Measurements from ENCODE around the gene RAPGEF3.

RAPGEF3 gene

DNA sequence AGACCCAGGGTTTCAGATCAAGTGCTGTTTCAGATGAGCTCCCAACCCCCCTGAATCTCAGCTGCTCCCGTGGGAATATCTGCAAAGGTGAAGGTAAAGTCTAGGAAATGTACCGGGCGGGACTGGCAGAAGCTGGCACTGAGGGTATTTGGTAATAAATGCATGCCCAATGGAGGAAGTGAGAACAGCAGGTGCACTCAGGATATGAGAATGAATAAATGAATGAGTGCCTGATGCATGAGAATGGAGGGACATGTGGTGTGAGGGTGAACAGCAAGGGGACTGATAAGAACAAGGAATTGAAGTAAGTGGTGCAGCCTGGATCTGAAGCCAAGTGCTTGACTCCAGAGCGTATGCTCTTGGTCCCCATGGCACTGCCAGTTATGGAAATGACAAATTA, 11.6 kb downstream of the RAPGEF3 start:
- Histone ChIP-seq H3K79me2 (ENCODE audit: insufficient read depth, low read length) (no peaks in the 10 kb centered on the region), H2AFZ (ENCODE audit: low read length) (no peak overlapping the region), H3K4me3 (ENCODE audit: low read length, poor library complexity, severe bottlenecking) (no peak overlapping the region), H3F3A (ENCODE audit: low read depth) (no peaks in the 10 kb centered on the region), H4K20me1 (ENCODE audit: insufficient read depth, low read length, poor library complexity, severe bottlenecking) (no peaks in the 10 kb centered on the region), H3K4me2 (ENCODE audit: low read depth, low read length, poor library complexity, severe bottlenecking) (no peak overlapping the region), H3K9me3 (ENCODE audit: insufficient read depth, low read depth, low read length) (no peaks in the 10 kb centered on the region), H3K27me3 (ENCODE audit: insufficient read depth, low read length, poor library complexity, severe bottlenecking) (no peaks in the 10 kb centered on the region), H3K4me1 (ENCODE audit: insufficient read depth, low read length, poor library complexity, severe bottlenecking) (peaks cover 4% of the 10 kb centered on the region), H3K36me3 (ENCODE audit: insufficient read depth, low read length) (peaks cover 3% of the 10 kb centered on the region; the same call in 1 of the 2 replicates), H3K9me2 (replicated peaks; ENCODE audit: low read depth, low read length) (no peaks in the 10 kb centered on the region), H3K9ac (ENCODE audit: low read depth, low read length, poor library complexity, severe bottlenecking) (no peak overlapping the region)
- TF ChIP-seq CTCF (conservative IDR thresholded peaks at IDR 0.05; ENCODE audit: low read length) (no peak), EZH2phosphoT487 (IDR thresholded peaks at IDR 0.05; ENCODE audit: borderline replicate concordance) (no peak)

DNA sequence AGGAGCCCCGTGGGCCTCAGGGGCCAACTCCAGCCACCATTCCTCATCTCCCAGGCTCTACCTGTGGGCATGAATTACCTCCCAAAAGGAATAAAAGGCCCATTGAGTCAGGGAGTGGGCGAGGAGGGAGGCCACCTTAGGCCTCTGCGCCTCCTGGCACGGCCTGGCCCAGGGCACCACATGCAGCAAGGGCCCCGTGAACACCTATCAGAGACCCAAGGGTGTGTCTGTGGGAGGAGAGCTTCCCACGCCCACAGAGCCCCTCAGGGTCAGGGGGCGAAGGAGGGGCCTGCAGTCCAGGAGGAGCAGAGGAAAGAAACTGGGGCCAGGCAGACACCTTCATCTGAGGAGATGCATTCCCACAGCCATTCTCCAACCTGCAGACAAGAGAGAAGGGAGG, 12.2 kb downstream of the RAPGEF3 start:
- Histone ChIP-seq H3K36me3 (ENCODE audit: insufficient read depth, low read length) (peaks cover 3% of the 10 kb centered on the region; the same call in 1 of the 2 replicates), H4K20me1 (ENCODE audit: insufficient read depth, low read length, poor library complexity, severe bottlenecking) (no peaks in the 10 kb centered on the region), H3K4me1 (ENCODE audit: insufficient read depth, low read length, poor library complexity, severe bottlenecking) (peaks cover 9% of the 10 kb centered on the region), H3K9me3 (ENCODE audit: insufficient read depth, low read depth, low read length) (no peaks in the 10 kb centered on the region), H3K4me2 (ENCODE audit: low read depth, low read length, poor library complexity, severe bottlenecking) (no peak overlapping the region), H3K27me3 (ENCODE audit: insufficient read depth, low read length, poor library complexity, severe bottlenecking) (no peaks in the 10 kb centered on the region), H3K79me2 (ENCODE audit: insufficient read depth, low read length) (no peaks in the 10 kb centered on the region), H2AFZ (ENCODE audit: low read length) (no peak overlapping the region), H3K9me2 (replicated peaks; ENCODE audit: low read depth, low read length) (no peaks in the 10 kb centered on the region), H3K9ac (ENCODE audit: low read depth, low read length, poor library complexity, severe bottlenecking) (no peak overlapping the region), H3K4me3 (ENCODE audit: low read length, poor library complexity, severe bottlenecking) (no peak overlapping the region), H3F3A (ENCODE audit: low read depth) (peaks cover 4% of the 10 kb centered on the region; the same call in 1 of the 2 replicates)
- no peak for TF ChIP-seq EZH2phosphoT487 (IDR thresholded peaks at IDR 0.05; ENCODE audit: borderline replicate concordance)
- TF ChIP-seq CTCF (conservative IDR thresholded peaks at IDR 0.05; ENCODE audit: low read length), result no peak

DNA sequence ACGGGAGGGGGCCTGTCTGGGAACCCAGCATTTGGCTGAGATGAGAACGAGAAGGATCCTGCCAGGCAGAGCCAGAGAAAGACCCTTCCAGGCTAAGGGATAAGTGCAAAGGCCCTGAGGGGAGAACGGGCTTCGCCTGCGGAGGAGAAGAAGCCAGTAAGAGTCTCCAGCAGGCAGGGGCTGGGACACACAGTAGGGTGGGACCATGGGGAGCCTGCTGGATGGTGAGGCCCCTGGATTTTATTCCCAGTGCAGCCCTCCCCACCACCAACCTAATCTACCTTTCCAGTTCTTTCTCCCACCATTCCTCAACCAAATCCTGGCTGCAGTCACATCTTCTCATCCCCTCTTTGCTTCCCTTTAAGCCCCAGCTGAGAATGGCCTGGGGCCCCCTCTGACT, 12.6 kb downstream of the RAPGEF3 start:
- Histone ChIP-seq H3K9ac (ENCODE audit: low read depth, low read length, poor library complexity, severe bottlenecking) (no peak overlapping the region), H3K79me2 (ENCODE audit: insufficient read depth, low read length) (no peaks in the 10 kb centered on the region), H3F3A (ENCODE audit: low read depth) (peaks cover 4% of the 10 kb centered on the region; the same call in 1 of the 2 replicates), H4K20me1 (ENCODE audit: insufficient read depth, low read length, poor library complexity, severe bottlenecking) (no peaks in the 10 kb centered on the region), H2AFZ (ENCODE audit: low read length) (no peak overlapping the region), H3K9me3 (ENCODE audit: insufficient read depth, low read depth, low read length) (no peaks in the 10 kb centered on the region), H3K36me3 (ENCODE audit: insufficient read depth, low read length) (peaks cover 3% of the 10 kb centered on the region; the same call in 1 of the 2 replicates), H3K4me1 (ENCODE audit: insufficient read depth, low read length, poor library complexity, severe bottlenecking) (peaks cover 11% of the 10 kb centered on the region), H3K4me3 (ENCODE audit: low read length, poor library complexity, severe bottlenecking) (no peak overlapping the region), H3K4me2 (ENCODE audit: low read depth, low read length, poor library complexity, severe bottlenecking) (no peak overlapping the region), H3K27me3 (ENCODE audit: insufficient read depth, low read length, poor library complexity, severe bottlenecking) (no peaks in the 10 kb centered on the region), H3K9me2 (replicated peaks; ENCODE audit: low read depth, low read length) (no peaks in the 10 kb centered on the region)
- TF ChIP-seq EZH2phosphoT487 (IDR thresholded peaks at IDR 0.05; ENCODE audit: borderline replicate concordance), result no peak
- no peak for TF ChIP-seq CTCF (conservative IDR thresholded peaks at IDR 0.05; ENCODE audit: low read length)
